Forelimb muscle (tissue), 1 donor: ENCODE results near the gene ESAM. TPM values are rescaled to one million over a fixed set of nuclear protein-coding genes. Genes with fewer than 3 reads are reported as not detected.

Experiments used
- DNase-seq: peaks from one replicate; pipeline ENCODE4 v3.0.0-alpha.2; 2013; ENCODE audit warnings: low read depth
- polyA plus RNA-seq: library from polyadenylated mRNA; unstranded; fragments of 120-200 nt; gene quantifications from one replicate; pipeline ENCODE4 v1.2.1, GENCODE V29; 2013; ENCODE audit not compliant: insufficient read length

ESAM gene, protein sequence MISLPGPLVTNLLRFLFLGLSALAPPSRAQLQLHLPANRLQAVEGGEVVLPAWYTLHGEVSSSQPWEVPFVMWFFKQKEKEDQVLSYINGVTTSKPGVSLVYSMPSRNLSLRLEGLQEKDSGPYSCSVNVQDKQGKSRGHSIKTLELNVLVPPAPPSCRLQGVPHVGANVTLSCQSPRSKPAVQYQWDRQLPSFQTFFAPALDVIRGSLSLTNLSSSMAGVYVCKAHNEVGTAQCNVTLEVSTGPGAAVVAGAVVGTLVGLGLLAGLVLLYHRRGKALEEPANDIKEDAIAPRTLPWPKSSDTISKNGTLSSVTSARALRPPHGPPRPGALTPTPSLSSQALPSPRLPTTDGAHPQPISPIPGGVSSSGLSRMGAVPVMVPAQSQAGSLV
- polyA plus RNA-seq = 46.2 TPM

DNA sequence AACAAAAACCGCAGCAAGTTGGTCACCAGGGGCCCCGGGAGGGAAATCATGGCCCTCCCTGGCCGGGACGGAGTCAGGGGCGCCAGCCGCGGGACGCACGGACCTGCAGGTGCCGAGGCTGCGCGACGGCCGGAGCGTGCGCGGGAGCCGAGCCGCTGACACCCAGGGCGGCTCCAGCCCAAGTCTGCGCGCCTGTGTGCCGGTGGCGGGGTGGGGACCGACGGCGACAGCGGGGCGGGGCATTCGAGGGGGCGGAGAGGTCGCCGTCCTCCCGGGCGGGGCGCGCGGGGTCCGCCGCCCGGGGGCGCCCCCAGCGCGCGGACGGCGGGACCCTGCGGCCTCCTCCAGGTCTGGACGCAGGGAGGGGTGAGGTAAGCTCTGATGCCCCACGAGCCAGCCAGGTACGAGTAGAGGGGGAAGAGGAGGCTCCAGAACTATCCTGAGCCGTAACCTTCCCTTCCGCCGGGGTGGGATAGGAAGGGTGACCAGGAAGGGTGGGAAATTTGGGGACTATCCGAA, at the start of gene ESAM:
TSS of gene ESAM (minus strand) at position 186 of the 519 bp plus-strand sequence. CDS start at position 50, 136 bp downstream.
- no peak for DNase-seq

- no peak for DNase-seq
Measured at GRCh38 chr11:124811399-124812125, 49.5 kb upstream of the ESAM start.

- no peak for DNase-seq
Measured at GRCh38 chr11:124807660-124808270, 45.7 kb upstream of the ESAM start.

- DNase-seq = no peak
Measured at GRCh38 chr11:124807201-124807600, 45.1 kb upstream of the ESAM start.

DNA sequence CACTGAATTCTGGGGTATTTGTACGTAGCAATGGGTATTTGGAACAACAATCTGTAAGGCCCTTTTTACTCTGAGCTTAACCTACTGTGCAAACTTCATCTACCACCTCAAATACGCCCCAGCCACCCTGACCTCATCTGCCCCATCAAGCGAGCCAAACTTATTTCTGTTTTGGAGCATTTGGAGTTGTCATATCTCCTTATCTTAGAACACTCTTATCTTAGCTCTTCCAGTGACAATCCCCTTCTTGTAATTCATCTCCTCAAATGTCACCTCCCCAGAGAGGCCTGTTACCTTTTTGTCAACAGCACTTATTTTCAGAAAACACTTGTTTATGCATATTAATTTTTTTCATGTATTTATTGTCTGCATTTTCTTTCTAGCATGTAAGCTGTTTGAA, 42.8 kb upstream of the ESAM start:
- DNase-seq = no peak

- no peak for DNase-seq
Measured at GRCh38 chr11:124801636-124802312, 39.7 kb upstream of the ESAM start.

DNA sequence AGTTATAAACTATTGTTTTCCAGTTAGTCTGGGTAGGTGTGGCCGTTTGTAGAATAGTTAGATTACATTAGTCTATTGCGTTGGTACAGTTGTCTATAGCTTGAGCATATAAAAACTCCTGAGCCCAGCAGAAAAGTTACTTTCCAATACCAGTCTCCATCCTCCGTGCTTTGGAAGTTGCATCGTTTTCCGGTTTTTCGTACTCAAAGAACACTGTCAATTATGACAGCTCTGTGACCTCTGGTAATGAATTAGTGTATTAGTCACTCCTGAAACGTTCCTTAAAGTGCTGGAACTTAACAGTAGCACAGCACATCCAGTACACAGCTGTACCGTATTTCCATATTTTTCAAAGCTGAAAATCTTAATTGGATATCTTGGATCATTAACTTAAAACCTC, 38.9 kb upstream of the ESAM start:
- DNase-seq = no peak

- peak; percentile 63 for DNase-seq
Measured at GRCh38 chr11:124800226-124800929, 38.3 kb upstream of the ESAM start, which contains the start of gene MSANTD2. Gene MSANTD2, minus strand, starts transcription at chr11:124800406. Its CDS starts 26 bp downstream, at chr11:124800380.

- no peak for DNase-seq
Measured at GRCh38 chr11:124799348-124800225, 37.5 kb upstream of the ESAM start.

DNA sequence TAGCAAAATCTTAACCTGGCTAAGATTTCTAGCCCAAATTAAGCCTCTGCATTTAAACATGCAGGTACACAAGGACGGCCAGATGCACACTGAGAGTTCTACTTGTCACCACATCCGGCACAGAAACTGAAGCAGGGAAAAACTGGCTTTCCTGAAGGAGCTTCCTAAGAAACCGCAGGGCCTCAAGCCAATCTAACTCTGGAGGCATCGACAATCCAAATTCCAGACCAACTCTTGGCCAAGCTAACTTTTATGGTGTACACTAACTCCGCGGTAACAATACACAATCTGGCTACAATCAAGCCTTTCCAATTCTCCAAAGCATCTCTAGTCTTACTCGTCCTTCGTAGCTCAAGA, 36.9 kb upstream of the ESAM start:
- DNase-seq = no peak

DNA sequence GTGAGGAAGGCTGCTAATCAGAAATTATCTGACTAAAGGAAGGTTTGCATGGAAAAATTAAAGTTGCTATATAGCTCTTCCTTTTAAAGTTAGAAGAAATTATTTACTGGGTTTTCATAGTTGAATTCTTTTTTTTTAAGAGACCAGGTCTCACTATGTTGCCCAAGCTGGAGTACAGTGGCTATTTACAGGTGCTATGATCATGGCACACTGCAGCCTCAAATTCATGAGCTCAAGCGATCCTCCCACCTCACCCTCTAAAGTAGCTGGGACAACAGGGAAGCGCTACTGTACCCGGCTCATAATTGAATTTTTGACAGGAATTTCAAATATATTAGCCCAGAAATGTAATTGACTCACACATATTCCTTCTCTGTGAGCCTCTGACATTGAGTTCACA, 34.2 kb upstream of the ESAM start:
- DNase-seq = no peak

GRCh38 chr11:124793466-124794278, 31.6 kb upstream of the ESAM start:
- DNase-seq = no peak

- DNase-seq = no peak
Measured at GRCh38 chr11:124791626-124792341, 29.7 kb upstream of the ESAM start.

GRCh38 chr11:124788521-124788920, 26.4 kb upstream of the ESAM start:
- no peak for DNase-seq

GRCh38 chr11:124784051-124784450, 22.0 kb upstream of the ESAM start:
- no peak for DNase-seq

GRCh38 chr11:124783002-124783401, 20.9 kb upstream of the ESAM start:
- DNase-seq = no peak

DNA sequence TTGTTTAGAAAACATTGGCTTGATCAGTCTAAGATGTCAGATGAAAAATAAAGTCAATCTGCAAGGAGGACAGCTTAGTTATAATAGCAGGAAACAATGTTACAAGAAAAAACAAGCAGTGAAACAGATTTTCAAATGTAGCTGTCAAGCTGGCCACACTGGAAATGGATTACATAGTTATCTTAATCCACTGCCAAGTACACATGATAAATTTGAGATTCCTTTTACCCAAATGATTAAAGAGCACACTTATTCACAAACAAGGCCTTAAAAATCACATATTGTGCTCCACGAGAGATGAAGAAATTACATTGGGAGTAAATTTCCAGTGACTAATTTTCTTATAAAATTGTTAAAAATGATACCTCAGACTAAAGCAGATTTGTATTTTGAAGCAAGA, 17.5 kb upstream of the ESAM start:
- DNase-seq = no peak

GRCh38 chr11:124778281-124778680, 16.2 kb upstream of the ESAM start:
- no peak for DNase-seq
